ENCODE measurements around the gene SGMS1. TPM values are rescaled to one million over a fixed set of nuclear protein-coding genes. Genes with fewer than 3 reads are reported as not detected.
"Not testable (repeated sequence)": the region's sequence is repeated elsewhere in the genome, so short reads cannot be mapped to it uniquely, and the experiment has no call there.

SGMS1 gene
- total and polyA plus RNA-seq, 4 donors: 8.9 to 54.3 (median 22.2) TPM

DNA sequence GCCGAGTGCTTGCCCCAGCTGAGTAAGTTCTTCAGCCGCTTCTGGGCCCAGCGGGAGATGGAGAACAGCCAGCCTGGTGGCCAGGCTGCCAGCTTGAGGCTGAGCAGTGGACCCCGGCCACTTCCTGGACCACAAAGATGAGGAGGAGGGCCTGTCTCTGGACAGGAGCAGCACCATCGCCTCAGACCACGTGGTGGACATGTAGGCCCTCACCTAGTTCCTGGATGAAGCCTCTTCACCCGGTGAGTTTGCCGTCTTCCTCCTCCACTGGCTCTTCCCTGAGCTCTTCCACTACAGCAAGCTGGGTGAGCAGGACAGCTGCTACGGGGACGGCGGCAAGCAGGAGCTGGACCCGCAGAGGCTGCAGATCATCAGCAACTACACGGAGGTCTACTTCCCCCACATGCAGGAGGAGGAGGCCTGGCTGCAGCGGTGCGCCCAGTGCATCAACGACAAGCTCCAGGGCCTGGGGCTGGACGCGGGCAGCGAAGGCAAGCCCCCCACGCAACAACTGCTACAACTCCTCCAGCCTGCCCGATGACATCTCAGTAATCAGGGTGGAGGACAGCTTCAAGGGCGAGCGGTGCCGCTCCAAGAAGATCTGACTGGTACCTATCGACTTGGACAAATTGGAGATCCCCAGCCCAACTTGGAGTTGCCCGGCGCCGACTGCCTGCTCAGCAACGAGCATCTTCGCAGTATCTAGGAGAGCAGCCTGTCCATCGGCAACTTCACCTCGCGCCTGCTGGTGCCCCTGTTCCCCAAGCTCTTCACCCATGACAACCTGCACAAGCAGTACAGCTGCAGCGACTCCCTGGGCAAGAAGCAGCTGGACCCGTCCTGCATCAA, 35.5 kb upstream of the SGMS1 start:
- ATAC-seq (ENCODE audit: low FRiP score): peak; percentile 15
- H3K27ac ChIP-seq (ENCODE audit: low read depth in 1 of 2, low read length in 2 of 2); H3K4me1 ChIP-seq (ENCODE audit: control insufficient read depth in 1 of 2, insufficient read depth in 2 of 2, low read length in 2 of 2); intact Hi-C loops (cut with DNase I); H3K4me3 ChIP-seq (ENCODE audit: low read length in 2 of 2); H3K9me3 ChIP-seq (ENCODE audit: control insufficient read depth, low read length); H3K27me3 ChIP-seq (ENCODE audit: control insufficient read depth in 1 of 2, insufficient read depth in 2 of 2, low read length in 1 of 2); H3K36me3 ChIP-seq (ENCODE audit: control insufficient read depth in 1 of 2, insufficient read depth in 2 of 2, low read length in 1 of 2); DNase-seq: not testable (repeated sequence)
- WGBS, 2 donors: 92 to 94% methylated on average over 34 to 35 of the region's 35 CpGs

DNA sequence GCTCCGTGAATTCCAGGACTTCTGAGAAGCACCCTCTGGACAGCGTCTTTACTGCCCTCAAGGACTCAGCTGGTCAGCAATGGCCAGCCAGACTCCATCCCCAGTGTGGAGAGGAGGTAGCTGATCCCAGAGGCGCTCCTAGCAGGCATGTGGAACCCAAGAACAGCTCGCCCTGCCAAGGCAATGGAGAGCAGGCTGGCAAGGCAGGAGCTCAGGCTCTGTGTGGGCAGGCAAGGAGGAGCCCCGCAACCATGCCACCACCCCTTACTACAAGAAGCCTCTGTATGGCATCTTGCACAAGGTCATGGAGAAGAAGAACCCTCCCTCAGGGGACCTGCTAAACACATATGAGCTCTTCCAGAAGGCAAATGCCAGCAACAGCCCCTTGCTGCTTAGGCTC, 34.4 kb upstream of the SGMS1 start:
- Histone ChIP-seq H3K27me3 (ENCODE audit: control insufficient read depth in 1 of 2, insufficient read depth in 2 of 2, low read length in 1 of 2) (no peaks in the 10 kb centered on the region), H3K36me3 (ENCODE audit: control insufficient read depth in 1 of 2, insufficient read depth in 2 of 2, low read length in 1 of 2) (no peaks in the 10 kb centered on the region), H3K4me3 (ENCODE audit: low read length in 2 of 2) (no peak overlapping the region), H3K27ac (ENCODE audit: low read depth in 1 of 2, low read length in 2 of 2) (no peak overlapping the region), H3K4me1 (ENCODE audit: control insufficient read depth in 1 of 2, insufficient read depth in 2 of 2, low read length in 2 of 2) (no peaks in the 10 kb centered on the region), H3K9me3 (ENCODE audit: control insufficient read depth, low read length) (no peaks in the 10 kb centered on the region)
- WGBS, 2 donors: 90 to 93% methylated on average over 5 of the region's 5 CpGs
- no peak for DNase-seq
- no peak for ATAC-seq (ENCODE audit: low FRiP score)
- intact Hi-C loops (cut with DNase I): no loop called here

DNA sequence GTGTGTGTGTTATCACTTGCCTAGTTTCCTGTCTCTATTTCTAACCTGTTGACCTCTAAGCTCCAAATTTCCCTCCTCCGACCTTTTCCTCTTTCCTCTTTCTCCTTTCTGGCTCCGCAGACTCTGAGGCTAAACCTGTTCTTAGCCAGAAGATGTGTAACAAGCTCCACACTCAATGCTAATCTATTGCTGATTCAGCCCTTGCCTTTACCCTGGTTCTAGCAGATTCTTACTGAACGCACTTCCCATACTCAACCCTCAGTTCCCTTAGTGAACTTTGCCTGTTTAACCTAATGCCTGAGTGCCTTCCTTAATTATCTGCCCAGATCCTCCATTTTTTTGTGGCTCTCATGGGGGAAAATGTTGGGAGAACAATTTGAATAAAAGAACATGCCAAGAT, 30.0 kb upstream of the SGMS1 start:
- Histone ChIP-seq H3K27ac (ENCODE audit: low read depth in 1 of 2, low read length in 2 of 2) (no peak overlapping the region), H3K4me3 (ENCODE audit: low read length in 2 of 2) (no peak overlapping the region), H3K4me1 (ENCODE audit: control insufficient read depth in 1 of 2, insufficient read depth in 2 of 2, low read length in 2 of 2) (peaks cover 0 to 2% of the 10 kb centered on the region in 2 donors), H3K27me3 (ENCODE audit: control insufficient read depth in 1 of 2, insufficient read depth in 2 of 2, low read length in 1 of 2) (no peaks in the 10 kb centered on the region), H3K36me3 (ENCODE audit: control insufficient read depth in 1 of 2, insufficient read depth in 2 of 2, low read length in 1 of 2) (no peaks in the 10 kb centered on the region), H3K9me3 (ENCODE audit: control insufficient read depth, low read length) (no peaks in the 10 kb centered on the region)
- WGBS, 2 donors: 36 to 65% methylated on average over 3 of the region's 3 CpGs
- intact Hi-C loops (cut with DNase I): no loop called here
- ATAC-seq (ENCODE audit: low FRiP score): no peak
- no peak for DNase-seq

DNA sequence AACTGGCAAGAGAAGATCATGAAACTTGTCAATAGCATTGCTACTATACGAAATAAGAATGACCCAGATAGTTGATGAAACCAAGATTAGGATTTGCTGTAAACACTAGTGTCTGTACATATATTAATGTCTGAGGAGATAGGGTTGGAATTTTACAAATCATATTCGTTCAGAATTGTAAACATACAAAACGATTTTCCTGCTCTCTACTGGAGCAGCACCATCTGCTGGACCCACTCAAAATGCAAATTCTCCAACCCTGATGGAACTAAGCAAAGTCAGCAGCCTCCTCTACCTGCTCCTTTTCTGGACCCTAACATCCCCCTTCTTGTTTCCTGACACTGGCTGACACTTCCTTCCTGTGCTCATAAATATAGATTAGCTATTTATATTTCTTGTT, 29.4 kb upstream of the SGMS1 start:
- Histone ChIP-seq H3K9me3 (ENCODE audit: control insufficient read depth, low read length) (no peaks in the 10 kb centered on the region), H3K27me3 (ENCODE audit: control insufficient read depth in 1 of 2, insufficient read depth in 2 of 2, low read length in 1 of 2) (no peaks in the 10 kb centered on the region), H3K36me3 (ENCODE audit: control insufficient read depth in 1 of 2, insufficient read depth in 2 of 2, low read length in 1 of 2) (no peaks in the 10 kb centered on the region), H3K4me3 (ENCODE audit: low read length in 2 of 2) (no peak overlapping the region), H3K27ac (ENCODE audit: low read depth in 1 of 2, low read length in 2 of 2) (no peak overlapping the region), H3K4me1 (ENCODE audit: control insufficient read depth in 1 of 2, insufficient read depth in 2 of 2, low read length in 2 of 2) (peaks cover 0 to 2% of the 10 kb centered on the region in 2 donors)
- 0 to 1% methylated on average over 3 of the region's 3 CpGs for WGBS, 2 donors
- DNase-seq (no peak), ATAC-seq (ENCODE audit: low FRiP score) (peak; percentile 69)
- intact Hi-C loops (cut with DNase I): no loop called here

DNA sequence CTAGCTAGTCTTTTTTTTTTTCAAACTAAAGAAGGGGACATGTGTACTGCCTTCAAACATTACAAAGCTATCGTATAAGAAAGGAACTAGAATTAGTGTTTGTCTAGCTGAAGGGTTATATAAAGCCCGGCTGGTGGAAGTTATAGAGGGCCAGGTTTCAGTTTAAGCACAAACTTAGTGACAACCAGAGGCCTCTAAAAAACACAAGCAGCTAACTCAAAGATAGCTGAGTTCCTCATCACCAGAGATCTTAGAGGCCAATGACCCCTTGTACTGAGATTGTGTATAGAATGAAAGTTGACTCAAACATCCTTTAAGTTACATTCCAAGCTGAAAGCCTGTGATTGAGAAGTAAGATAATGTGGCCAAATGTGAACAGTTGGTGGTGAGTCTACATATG, 28.1 kb upstream of the SGMS1 start:
- intact Hi-C loops (cut with DNase I): no loop called here
- WGBS, 2 donors: 65 to 68% methylated on average over 2 of the region's 2 CpGs
- Histone ChIP-seq H3K27me3 (ENCODE audit: control insufficient read depth in 1 of 2, insufficient read depth in 2 of 2, low read length in 1 of 2) (no peaks in the 10 kb centered on the region), H3K4me1 (ENCODE audit: control insufficient read depth in 1 of 2, insufficient read depth in 2 of 2, low read length in 2 of 2) (peaks cover 0 to 2% of the 10 kb centered on the region in 2 donors), H3K27ac (ENCODE audit: low read depth in 1 of 2, low read length in 2 of 2) (no peak overlapping the region), H3K9me3 (ENCODE audit: control insufficient read depth, low read length) (no peaks in the 10 kb centered on the region), H3K4me3 (ENCODE audit: low read length in 2 of 2) (no peak overlapping the region), H3K36me3 (ENCODE audit: control insufficient read depth in 1 of 2, insufficient read depth in 2 of 2, low read length in 1 of 2) (no peaks in the 10 kb centered on the region)
- no peak for DNase-seq
- no peak for ATAC-seq (ENCODE audit: low FRiP score)

DNA sequence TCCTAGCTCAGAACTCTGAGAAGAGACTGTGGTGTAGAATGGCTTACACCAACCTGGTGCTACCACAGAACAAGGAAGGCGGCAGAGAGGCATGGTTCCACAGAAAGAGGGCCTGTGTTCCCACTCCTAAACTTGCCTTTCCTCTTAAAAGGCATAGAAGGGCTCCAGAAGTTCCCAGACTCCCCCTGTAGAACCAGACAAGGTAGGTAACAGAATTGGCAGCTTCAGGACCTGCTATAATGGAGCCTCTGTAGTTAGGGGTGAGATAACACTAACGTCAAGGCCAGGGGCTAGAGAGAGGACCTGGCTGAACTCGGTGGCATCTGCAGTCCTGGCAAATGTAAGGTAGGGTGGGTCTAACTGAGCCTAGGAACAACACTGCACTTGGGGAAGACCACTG, 26.7 kb upstream of the SGMS1 start:
- ATAC-seq (ENCODE audit: low FRiP score): no peak

DNA sequence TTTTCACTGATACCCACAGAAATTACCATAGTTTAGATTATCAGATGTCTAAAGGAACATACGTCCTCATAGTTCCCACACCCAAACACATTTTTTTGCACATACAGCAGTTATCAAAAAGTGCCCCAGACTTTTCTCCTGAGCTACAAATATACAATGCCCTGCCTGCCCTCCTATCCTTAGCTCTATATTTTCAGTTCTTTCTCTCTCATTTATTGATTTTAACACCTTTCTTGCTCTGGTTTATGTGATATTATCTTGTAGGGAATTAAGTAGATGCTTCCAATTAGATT, 25.1 kb upstream of the SGMS1 start:
- no peak for ATAC-seq (ENCODE audit: low FRiP score)
- Histone ChIP-seq H3K4me1 (ENCODE audit: control insufficient read depth in 1 of 2, insufficient read depth in 2 of 2, low read length in 2 of 2) (peaks cover 0 to 2% of the 10 kb centered on the region in 2 donors), H3K4me3 (ENCODE audit: low read length in 2 of 2) (no peak overlapping the region), H3K27ac (ENCODE audit: low read depth in 1 of 2, low read length in 2 of 2) (no peak overlapping the region), H3K9me3 (ENCODE audit: control insufficient read depth, low read length) (no peaks in the 10 kb centered on the region), H3K27me3 (ENCODE audit: control insufficient read depth in 1 of 2, insufficient read depth in 2 of 2, low read length in 1 of 2) (no peaks in the 10 kb centered on the region), H3K36me3 (ENCODE audit: control insufficient read depth in 1 of 2, insufficient read depth in 2 of 2, low read length in 1 of 2) (no peaks in the 10 kb centered on the region)
- 59 to 73% methylated on average over 1 of the region's 1 CpG for WGBS, 2 donors
- DNase-seq: no peak
- intact Hi-C loops (cut with DNase I): no loop called here

More for the DNA sequence above, 26.7 kb upstream of the SGMS1 start:
- no peak overlapping the region for H3K4me3 ChIP-seq (ENCODE audit: low read length in 2 of 2)
- H3K27me3 ChIP-seq (ENCODE audit: control insufficient read depth in 1 of 2, insufficient read depth in 2 of 2, low read length in 1 of 2): no peaks in the 10 kb centered on the region
- no peak for DNase-seq
- no peaks in the 10 kb centered on the region for H3K36me3 ChIP-seq (ENCODE audit: control insufficient read depth in 1 of 2, insufficient read depth in 2 of 2, low read length in 1 of 2)
- no peak overlapping the region for H3K27ac ChIP-seq (ENCODE audit: low read depth in 1 of 2, low read length in 2 of 2)
- 88 to 90% methylated on average over 3 of the region's 3 CpGs for WGBS, 2 donors
- intact Hi-C loops (cut with DNase I): no loop called here
- peaks cover 0 to 2% of the 10 kb centered on the region in 2 donors for H3K4me1 ChIP-seq (ENCODE audit: control insufficient read depth in 1 of 2, insufficient read depth in 2 of 2, low read length in 2 of 2)
- H3K9me3 ChIP-seq (ENCODE audit: control insufficient read depth, low read length): no peaks in the 10 kb centered on the region

DNA sequence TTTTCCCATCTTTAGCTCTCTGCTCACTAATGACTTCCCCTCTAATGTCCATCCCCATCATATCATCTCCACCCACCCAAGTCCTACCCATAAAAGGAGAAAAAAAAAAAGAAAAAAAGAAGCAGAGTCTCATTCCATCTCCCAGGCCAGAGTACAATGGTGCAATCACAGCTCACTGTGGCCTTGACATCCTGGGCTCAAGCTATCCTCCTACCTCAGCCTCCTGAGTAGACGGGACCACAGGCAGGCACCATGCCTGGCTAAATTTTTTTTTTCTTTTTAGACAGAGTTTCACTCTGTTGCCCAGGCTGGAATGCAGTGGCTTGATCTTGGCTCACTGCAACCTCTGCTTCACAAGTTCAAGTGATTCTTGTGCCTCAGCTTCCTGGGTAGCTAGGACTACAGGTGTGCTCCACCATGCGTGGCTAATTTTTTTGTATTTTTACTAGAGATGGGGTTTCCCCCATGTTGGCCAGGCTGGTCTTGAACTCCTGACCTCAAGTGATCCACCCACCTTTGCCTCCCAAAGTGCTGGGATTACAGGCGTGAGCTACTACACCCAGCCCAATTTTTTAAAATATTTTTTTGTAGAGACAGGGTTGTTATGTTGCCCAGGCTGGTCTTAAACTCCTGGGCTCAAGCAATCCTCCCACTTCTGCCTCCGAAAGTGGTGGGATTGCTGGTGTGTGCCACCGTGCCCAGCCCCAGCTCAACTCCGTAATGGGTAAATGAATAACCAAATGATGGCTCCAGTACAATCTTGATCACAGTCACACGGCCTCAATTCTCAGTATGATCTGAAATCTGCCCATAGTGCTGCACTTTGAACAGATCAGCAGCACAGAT, 24.6 kb upstream of the SGMS1 start:
- intact Hi-C loops (cut with DNase I): no loop called here
- 87 to 95% methylated on average over 7 of the region's 7 CpGs for WGBS, 2 donors

DNA sequence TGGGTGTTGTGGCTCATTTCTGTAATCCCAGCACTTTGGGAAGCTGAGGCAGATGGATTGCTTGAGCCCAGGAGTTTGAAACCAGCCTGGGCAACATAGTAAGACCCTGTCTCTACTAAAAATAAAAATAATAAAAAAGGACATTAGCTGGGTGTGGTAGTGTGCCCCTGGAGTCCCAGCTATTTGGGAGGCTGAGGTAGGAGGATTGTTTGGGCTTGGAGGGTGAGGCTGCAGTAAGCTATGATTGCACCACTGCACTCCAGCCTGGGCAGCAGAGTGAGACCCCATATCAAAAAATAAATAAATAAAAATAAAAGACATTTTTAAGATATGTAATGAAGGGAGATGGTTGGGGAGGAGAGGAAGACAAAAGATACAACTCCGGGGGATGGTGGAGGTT, 23.6 kb upstream of the SGMS1 start:
- H3K27me3 ChIP-seq (ENCODE audit: control insufficient read depth in 1 of 2, insufficient read depth in 2 of 2, low read length in 1 of 2); H3K9me3 ChIP-seq (ENCODE audit: control insufficient read depth, low read length); H3K4me3 ChIP-seq (ENCODE audit: low read length in 2 of 2); ATAC-seq (ENCODE audit: low FRiP score); H3K4me1 ChIP-seq (ENCODE audit: control insufficient read depth in 1 of 2, insufficient read depth in 2 of 2, low read length in 2 of 2); intact Hi-C loops (cut with DNase I); H3K27ac ChIP-seq (ENCODE audit: low read depth in 1 of 2, low read length in 2 of 2); H3K36me3 ChIP-seq (ENCODE audit: control insufficient read depth in 1 of 2, insufficient read depth in 2 of 2, low read length in 1 of 2); DNase-seq: not testable (repeated sequence)
- WGBS, 2 donors: 88 to 93% methylated on average over 1 of the region's 1 CpG

More for the DNA sequence above, 24.6 kb upstream of the SGMS1 start:
- no peak overlapping the region for H3K4me3 ChIP-seq (ENCODE audit: low read length in 2 of 2)
- no peak overlapping the region for H3K27ac ChIP-seq (ENCODE audit: low read depth in 1 of 2, low read length in 2 of 2)
- no peak for DNase-seq
- no peak for ATAC-seq (ENCODE audit: low FRiP score)
- no peaks in the 10 kb centered on the region for H3K27me3 ChIP-seq (ENCODE audit: control insufficient read depth in 1 of 2, insufficient read depth in 2 of 2, low read length in 1 of 2)
- H3K36me3 ChIP-seq (ENCODE audit: control insufficient read depth in 1 of 2, insufficient read depth in 2 of 2, low read length in 1 of 2): no peaks in the 10 kb centered on the region
- H3K9me3 ChIP-seq (ENCODE audit: control insufficient read depth, low read length): no peaks in the 10 kb centered on the region
- H3K4me1 ChIP-seq (ENCODE audit: control insufficient read depth in 1 of 2, insufficient read depth in 2 of 2, low read length in 2 of 2): peaks cover 0 to 2% of the 10 kb centered on the region in 2 donors

Measured in aorta (tissue), 5 donors.